Measurements from ENCODE around the gene HTR7.

Gene HTR7

DNA sequence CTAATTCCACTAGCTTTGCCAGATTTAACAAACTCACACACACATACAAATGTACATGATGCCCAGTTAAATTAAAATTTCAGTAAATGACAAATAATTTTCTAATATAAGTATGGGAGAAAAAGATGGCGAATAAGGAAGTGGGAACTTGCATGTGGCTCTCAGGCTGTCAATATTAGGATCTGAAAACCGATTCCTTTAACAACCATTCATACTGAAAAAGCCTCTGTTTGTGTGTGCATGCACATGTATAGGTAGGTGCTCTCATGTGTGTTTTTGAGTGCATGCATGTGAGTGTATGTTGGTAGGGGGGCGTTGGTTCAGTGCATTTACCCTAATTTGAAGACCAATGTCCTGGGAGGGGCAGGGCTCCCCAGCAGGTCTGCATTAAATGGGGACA is 125.3 kb downstream of the HTR7 start:
- DNase-seq, result no peak

DNA sequence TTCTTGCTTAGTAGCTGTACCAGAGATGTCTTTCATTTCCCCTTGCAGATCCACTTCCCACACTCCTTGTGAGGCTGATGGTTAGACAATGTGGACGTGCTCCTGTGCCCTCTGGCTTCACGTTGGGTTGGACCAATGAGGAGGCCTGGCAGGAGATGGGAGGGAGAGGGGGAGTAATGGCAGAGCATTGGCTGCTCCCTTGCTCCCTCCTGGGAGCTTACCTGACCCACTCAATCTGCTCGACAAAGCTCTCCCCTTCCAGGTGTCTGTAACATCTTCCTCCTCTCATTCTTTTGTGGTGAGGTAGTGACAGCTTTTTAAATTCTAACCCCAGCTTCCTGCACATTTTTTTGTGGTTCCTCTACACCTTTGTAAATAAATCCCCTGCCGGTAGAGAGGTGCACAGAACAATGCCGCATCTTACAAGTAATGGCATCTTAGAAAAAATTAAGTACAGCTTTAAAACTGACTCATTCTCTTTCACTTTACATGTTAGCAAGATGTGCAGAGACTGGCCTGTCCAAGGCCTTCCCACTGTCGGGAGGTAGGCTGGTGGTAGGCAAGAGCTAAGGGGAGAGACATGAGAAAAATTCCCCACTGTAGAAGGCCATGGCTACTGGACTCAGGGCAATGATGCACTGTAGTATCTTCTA is 134.3 kb downstream of the HTR7 start:
- no peak for DNase-seq

DNA sequence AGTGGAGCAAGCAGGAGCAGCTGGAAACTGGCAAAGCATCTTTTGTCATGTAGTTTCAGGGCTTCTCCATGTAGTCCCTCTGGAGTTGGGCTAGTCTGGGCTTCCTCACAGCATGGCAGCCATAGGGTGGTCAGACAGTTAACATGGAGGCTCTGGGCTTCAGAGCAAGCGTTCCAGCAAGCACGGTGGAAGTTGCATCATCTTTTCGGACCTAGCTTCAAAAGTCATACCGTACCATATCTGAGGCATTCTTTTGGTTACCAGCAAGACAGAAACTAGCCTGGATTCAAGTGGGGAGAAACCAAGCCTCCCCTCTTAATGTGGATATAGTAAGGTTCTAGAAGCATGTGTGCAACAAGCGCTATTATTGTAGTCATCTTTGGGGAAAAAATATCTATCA is 135.0 kb downstream of the HTR7 start:
- no peak for DNase-seq

DNA sequence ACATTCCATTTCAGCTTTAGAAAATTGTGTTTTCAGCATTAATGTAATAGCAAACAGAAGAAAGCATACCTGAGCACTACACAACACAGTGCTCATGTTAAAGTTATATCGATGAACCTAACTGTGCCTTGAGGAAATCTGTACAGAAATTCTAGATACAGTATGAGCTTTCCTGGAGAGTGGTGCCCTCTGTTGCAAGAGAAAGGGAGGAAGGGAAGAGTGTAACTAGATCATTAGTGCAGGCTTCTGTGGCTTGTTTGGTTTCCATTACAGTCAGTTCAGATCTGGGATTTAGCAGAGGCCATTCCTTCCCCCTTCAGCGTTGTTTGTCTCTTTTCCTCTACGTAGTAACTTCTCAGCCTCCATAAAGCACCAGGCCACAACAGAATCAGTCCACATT is 139.7 kb downstream of the HTR7 start:
- DNase-seq, result no peak

DNA sequence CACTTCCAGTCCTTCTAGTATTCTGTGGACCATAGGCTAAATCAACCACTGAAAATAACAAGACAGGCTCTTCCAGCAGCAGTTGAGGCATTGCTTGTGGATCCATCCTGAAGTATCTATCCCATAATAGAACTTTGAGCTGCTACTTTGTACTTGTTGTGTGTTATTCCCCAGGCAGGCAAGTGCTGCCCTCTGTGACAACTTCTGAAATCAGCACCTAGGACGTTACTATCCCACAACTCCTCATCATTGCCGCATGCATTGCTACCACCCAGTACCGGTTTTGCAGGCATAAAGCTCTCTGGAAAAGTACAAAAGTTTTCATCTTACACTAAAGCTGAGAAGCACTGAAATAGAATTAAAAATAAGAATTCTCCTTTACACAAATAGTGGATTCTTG is 145.3 kb downstream of the HTR7 start:
- DNase-seq, result no peak

DNA sequence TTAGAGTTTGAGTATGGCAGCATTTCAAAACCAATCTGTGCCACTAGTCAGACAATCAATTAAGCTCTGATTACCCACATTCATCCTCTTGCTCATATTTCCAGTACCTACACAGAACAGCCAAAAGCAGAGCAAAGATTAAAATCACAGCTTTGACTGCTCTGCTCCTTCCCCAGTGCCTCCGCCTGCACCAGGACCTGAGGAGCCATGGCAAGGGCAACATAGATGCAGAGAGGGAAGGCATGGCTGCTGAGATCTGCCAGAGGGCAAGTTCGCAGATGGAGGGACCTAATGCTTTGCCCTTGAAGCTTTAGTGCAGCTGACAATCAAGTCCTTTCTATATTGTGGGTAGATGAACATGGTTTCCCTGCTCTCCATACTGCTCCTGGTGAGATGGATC is 148.1 kb downstream of the HTR7 start:
- no peak for DNase-seq

DNA sequence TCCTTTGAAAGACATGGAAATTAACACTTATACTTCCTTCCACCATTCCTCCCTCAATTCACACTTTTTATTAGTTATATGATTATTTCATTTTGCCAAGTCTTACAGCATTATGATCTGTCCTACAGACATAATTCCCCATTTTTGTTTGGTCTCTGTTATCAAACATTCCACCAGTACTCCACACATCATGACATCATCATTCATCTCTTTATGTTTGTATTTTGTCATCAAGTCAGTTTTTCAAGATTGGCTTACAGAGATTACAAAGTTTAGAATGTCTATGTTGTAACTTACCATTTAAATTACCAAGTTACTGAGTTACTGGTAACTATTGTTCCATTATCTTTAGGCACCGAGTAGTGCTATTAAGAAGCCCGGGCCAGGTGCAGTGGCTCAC is 150.2 kb downstream of the HTR7 start:
- DNase-seq, result no peak

DNA sequence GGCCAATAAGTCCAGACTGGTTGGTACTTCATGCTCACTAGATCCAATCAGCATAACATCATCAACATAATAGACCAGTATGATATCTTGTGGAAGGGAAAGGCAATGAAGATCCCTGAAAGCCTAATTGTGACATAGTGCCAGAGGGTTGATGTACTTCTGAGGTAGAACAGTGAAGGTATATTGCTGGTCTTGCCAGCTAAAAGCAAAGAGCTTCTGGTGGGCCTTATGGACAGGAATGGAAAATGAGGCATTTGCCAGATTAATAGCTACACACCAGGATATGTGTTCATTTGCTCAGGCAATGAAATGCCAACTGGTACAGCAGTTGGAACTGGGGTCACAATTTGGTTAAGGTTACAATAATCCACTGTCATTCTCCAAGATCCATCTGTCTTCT is 156.4 kb downstream of the HTR7 start:
- no peak for DNase-seq

DNA sequence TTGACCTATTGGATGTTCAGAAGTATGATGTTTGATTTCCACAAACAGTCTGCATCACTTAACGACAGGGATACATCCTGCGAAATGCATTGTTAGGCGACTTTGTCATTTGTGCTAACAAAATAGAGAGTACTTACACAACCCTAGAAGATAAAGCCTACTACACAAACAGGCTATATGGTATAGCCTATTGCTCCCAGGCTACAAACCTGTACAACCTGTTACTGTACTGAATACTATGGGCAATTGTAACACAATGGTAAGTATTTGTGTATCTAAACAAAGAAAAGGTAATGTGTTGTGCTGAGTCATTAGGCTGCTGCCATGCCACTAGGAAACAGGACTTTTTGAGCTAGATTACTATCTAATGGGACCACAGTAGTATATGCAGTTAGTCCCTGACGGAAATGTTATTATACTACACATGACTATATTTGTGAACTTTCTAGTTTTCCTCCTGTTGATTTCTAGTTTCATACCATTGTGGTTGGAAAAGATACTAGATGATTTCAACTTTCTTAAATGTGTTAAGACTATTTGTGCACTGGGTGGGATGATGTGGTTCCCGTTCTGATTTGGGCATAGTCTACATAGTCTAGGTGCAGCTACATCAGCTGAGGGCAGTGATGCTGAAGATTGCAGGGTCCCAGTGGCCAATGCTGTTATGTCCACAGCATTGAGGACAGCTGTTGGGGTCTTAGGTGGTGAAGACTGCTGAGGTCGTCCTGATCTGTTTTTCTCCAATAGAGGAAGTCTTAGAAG is 161.7 kb downstream of the HTR7 start:
- no peak for DNase-seq
